Mammary epithelial cell (primary cell): ENCODE results near the gene ZC3H7A.

ENCODE experiments used
- EZH2 ChIP-seq: IDR thresholded peaks from 2 replicates; pipeline ENCODE4 v1.6.1; 2012; ENCODE audit warnings: low read length, inconsistent platforms, borderline replicate concordance
- TF ChIP-seq, protein P1 (sequence below), 2 donors: IDR thresholded peaks in 1 of 2; conservative IDR thresholded peaks in 1 of 2; 2 replicates each; pipeline ENCODE4 v1.5.1; 2011 to 2012; ENCODE audit warnings: inconsistent platforms in 2 of 2, low read length in 2 of 2, mild to moderate bottlenecking in 2 of 2, control low read depth in 1 of 2, low read depth in 1 of 2; ENCODE audit not compliant: insufficient read depth in 1 of 2; ENCODE audit errors: extremely low read depth in 1 of 2

GRCh38 chr16:11736903-11737302, 60.2 kb downstream of the ZC3H7A start:
- TF ChIP-seq EZH2 = no peak
- TF ChIP-seq, protein P1, sequence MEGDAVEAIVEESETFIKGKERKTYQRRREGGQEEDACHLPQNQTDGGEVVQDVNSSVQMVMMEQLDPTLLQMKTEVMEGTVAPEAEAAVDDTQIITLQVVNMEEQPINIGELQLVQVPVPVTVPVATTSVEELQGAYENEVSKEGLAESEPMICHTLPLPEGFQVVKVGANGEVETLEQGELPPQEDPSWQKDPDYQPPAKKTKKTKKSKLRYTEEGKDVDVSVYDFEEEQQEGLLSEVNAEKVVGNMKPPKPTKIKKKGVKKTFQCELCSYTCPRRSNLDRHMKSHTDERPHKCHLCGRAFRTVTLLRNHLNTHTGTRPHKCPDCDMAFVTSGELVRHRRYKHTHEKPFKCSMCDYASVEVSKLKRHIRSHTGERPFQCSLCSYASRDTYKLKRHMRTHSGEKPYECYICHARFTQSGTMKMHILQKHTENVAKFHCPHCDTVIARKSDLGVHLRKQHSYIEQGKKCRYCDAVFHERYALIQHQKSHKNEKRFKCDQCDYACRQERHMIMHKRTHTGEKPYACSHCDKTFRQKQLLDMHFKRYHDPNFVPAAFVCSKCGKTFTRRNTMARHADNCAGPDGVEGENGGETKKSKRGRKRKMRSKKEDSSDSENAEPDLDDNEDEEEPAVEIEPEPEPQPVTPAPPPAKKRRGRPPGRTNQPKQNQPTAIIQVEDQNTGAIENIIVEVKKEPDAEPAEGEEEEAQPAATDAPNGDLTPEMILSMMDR (conservative IDR thresholded peaks at IDR 0.05 in 1 of 2, IDR thresholded peaks at IDR 0.05 in 1 of 2; ENCODE audit: extremely low read depth in 1 of 2, insufficient read depth in 1 of 2, low read depth in 1 of 2, low read length in 2 of 2) = no peak
